Occipital lobe (tissue), 2 donors: ENCODE results near the gene TCHH. TPM values are rescaled to one million over a fixed set of nuclear protein-coding genes. Genes with fewer than 3 reads are reported as not detected.
"Not testable (repeated sequence)": the region's sequence is repeated elsewhere in the genome, so short reads cannot be mapped to it uniquely, and the experiment has no call there.

Experiments
- DNase-seq: peaks from one replicate; lab custom pipeline; 2025; lab: John Stamatoyannopoulos, UW
- total RNA-seq: library from RNA; depleted of rRNA; stranded (reverse); fragments of >200 nt; gene quantifications from one replicate; pipeline ENCODE4 v1.2.3, GENCODE V29; 2014

Gene TCHH
- total RNA-seq, result not detected

- DNase-seq, result no peak
These were observed at the start of gene TCHH for GRCh38 chr1:152115344-152115743. TSS of gene TCHH (minus strand) at chr1:152115444. CDS start at chr1:152114080, 1,364 bp downstream.

- DNase-seq, result no peak
These were observed 49.4 kb upstream of the TCHH start for GRCh38 chr1:152164517-152165136.

- no peak for DNase-seq
These were observed 47.7 kb upstream of the TCHH start for GRCh38 chr1:152162792-152163463.

GRCh38 chr1:152160576-152160975, 45.3 kb upstream of the TCHH start:
- no peak for DNase-seq

GRCh38 chr1:152159144-152159543, 43.9 kb upstream of the TCHH start, which contains the start of gene RPTN:
TSS of gene RPTN (minus strand) at chr1:152159228. CDS start at chr1:152157889, 1,339 bp downstream.
- no peak for DNase-seq

GRCh38 chr1:152153996-152154395, 38.8 kb upstream of the TCHH start:
- DNase-seq, result no peak

GRCh38 chr1:152151646-152152045, 36.4 kb upstream of the TCHH start:
- no peak for DNase-seq

GRCh38 chr1:152148981-152149380, 33.7 kb upstream of the TCHH start:
- no peak for DNase-seq

GRCh38 chr1:152148051-152148450, 32.8 kb upstream of the TCHH start:
- DNase-seq, result no peak

GRCh38 chr1:152145769-152146168, 30.5 kb upstream of the TCHH start:
- no peak for DNase-seq

- DNase-seq, result not testable (repeated sequence)
These were observed 29.5 kb upstream of the TCHH start for GRCh38 chr1:152144674-152145183.

GRCh38 chr1:152143150-152143887, 28.1 kb upstream of the TCHH start:
- DNase-seq, result no peak

- DNase-seq, result no peak
These were observed 26.8 kb upstream of the TCHH start for GRCh38 chr1:152141971-152142584.

GRCh38 chr1:152137215-152137614, 22.0 kb upstream of the TCHH start:
- DNase-seq, result no peak

- no peak for DNase-seq
These were observed 14.9 kb upstream of the TCHH start for GRCh38 chr1:152130186-152130585.

GRCh38 chr1:152127673-152128072, 12.4 kb upstream of the TCHH start:
- no peak for DNase-seq

GRCh38 chr1:152125834-152126443, 10.7 kb upstream of the TCHH start:
- DNase-seq, result no peak

GRCh38 chr1:152118915-152119314, 3.7 kb upstream of the TCHH start:
- DNase-seq, result no peak

GRCh38 chr1:152112885-152113432, 2.3 kb downstream of the TCHH start:
- DNase-seq, result no peak

GRCh38 chr1:152112101-152112884, 3.0 kb downstream of the TCHH start:
- DNase-seq, result no peak
